Measurements from ENCODE around the gene NOX3.
"Not testable (repeated sequence)": the region's sequence is repeated elsewhere in the genome, so short reads cannot be mapped to it uniquely, and the experiment has no call there.

The NOX3 gene

GRCh38 chr6:155481215-155481614 is 25.6 kb upstream of the NOX3 start:
- no peaks in the 10 kb centered on the region for H4K20me1 ChIP-seq (ENCODE audit: insufficient read depth)
- no peaks in the 10 kb centered on the region for H3K79me2 ChIP-seq (ENCODE audit: insufficient read depth, low read depth)
- TF ChIP-seq, protein P1, sequence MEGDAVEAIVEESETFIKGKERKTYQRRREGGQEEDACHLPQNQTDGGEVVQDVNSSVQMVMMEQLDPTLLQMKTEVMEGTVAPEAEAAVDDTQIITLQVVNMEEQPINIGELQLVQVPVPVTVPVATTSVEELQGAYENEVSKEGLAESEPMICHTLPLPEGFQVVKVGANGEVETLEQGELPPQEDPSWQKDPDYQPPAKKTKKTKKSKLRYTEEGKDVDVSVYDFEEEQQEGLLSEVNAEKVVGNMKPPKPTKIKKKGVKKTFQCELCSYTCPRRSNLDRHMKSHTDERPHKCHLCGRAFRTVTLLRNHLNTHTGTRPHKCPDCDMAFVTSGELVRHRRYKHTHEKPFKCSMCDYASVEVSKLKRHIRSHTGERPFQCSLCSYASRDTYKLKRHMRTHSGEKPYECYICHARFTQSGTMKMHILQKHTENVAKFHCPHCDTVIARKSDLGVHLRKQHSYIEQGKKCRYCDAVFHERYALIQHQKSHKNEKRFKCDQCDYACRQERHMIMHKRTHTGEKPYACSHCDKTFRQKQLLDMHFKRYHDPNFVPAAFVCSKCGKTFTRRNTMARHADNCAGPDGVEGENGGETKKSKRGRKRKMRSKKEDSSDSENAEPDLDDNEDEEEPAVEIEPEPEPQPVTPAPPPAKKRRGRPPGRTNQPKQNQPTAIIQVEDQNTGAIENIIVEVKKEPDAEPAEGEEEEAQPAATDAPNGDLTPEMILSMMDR (conservative IDR thresholded peaks at IDR 0.05; ENCODE audit: low read depth, low read length), result no peak
- H3K4me2 ChIP-seq, result no peak overlapping the region
- no peak overlapping the region for H3K9ac ChIP-seq
- H3K4me3 ChIP-seq (IDR thresholded peaks at IDR 0.05; ENCODE audit: insufficient read depth, low read depth, low read length), result no peak overlapping the region
- H3K27me3 ChIP-seq (ENCODE audit: insufficient read depth, low read depth), result no peaks in the 10 kb centered on the region
- H3K4me1 ChIP-seq (ENCODE audit: low read depth, poor library complexity, severe bottlenecking), result no peaks in the 10 kb centered on the region
- H3K27ac ChIP-seq, result no peak overlapping the region
- H3K36me3 ChIP-seq (ENCODE audit: insufficient read depth), result no peaks in the 10 kb centered on the region
- H2AFZ ChIP-seq (ENCODE audit: low read depth), result no peak overlapping the region

GRCh38 chr6:155473741-155474140 is 18.1 kb upstream of the NOX3 start:
- Histone ChIP-seq H2AFZ (ENCODE audit: low read depth) (no peak overlapping the region), H3K79me2 (ENCODE audit: insufficient read depth, low read depth) (no peaks in the 10 kb centered on the region), H4K20me1 (ENCODE audit: insufficient read depth) (no peaks in the 10 kb centered on the region; the same call in 1 of the 2 replicates), H3K27me3 (ENCODE audit: insufficient read depth, low read depth) (no peaks in the 10 kb centered on the region), H3K4me3 (IDR thresholded peaks at IDR 0.05; ENCODE audit: insufficient read depth, low read depth, low read length) (no peak overlapping the region), H3K4me2 (no peak overlapping the region), H3K36me3 (ENCODE audit: insufficient read depth) (no peaks in the 10 kb centered on the region), H3K27ac (no peak overlapping the region), H3K4me1 (ENCODE audit: low read depth, poor library complexity, severe bottlenecking) (no peaks in the 10 kb centered on the region), H3K9ac (no peak overlapping the region)
- TF ChIP-seq, protein P1 (conservative IDR thresholded peaks at IDR 0.05; ENCODE audit: low read depth, low read length), result no peak

DNA sequence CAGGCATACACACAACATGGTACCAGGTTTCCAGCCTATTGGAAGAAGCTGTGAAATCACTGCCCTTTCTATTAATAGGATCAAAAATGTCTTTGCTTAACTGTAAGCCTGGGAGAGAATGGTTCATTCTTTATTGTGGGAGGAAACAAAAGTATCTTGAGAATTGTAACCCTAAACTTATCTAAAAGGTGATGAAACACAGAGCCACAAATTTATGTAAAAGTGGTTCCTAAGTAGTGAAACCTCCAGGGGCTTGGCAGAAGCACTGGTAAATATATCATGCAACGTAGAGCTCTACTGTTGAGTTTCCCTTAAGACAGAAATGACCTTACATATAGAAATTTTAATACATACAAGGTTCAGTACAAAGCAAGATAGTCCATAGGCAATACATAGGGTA is 17.2 kb upstream of the NOX3 start:
- Histone ChIP-seq H3K27me3 (ENCODE audit: insufficient read depth, low read depth) (no peaks in the 10 kb centered on the region), H3K4me3 (IDR thresholded peaks at IDR 0.05; ENCODE audit: insufficient read depth, low read depth, low read length) (no peak overlapping the region), H3K4me1 (ENCODE audit: low read depth, poor library complexity, severe bottlenecking) (no peaks in the 10 kb centered on the region), H3K27ac (no peak overlapping the region), H3K4me2 (no peak overlapping the region), H4K20me1 (ENCODE audit: insufficient read depth) (no peaks in the 10 kb centered on the region; the same call in 1 of the 2 replicates), H2AFZ (ENCODE audit: low read depth) (no peak overlapping the region), H3K79me2 (ENCODE audit: insufficient read depth, low read depth) (no peaks in the 10 kb centered on the region), H3K9ac (no peak overlapping the region), H3K36me3 (ENCODE audit: insufficient read depth) (no peaks in the 10 kb centered on the region)
- TF ChIP-seq, protein P1 (conservative IDR thresholded peaks at IDR 0.05; ENCODE audit: low read depth, low read length), result no peak

- not testable (repeated sequence) for H4K20me1 ChIP-seq (ENCODE audit: insufficient read depth); H3K36me3 ChIP-seq (ENCODE audit: insufficient read depth); H3K79me2 ChIP-seq (ENCODE audit: insufficient read depth, low read depth); H3K9ac ChIP-seq; H3K4me3 ChIP-seq (IDR thresholded peaks at IDR 0.05; ENCODE audit: insufficient read depth, low read depth, low read length); H2AFZ ChIP-seq (ENCODE audit: low read depth); H3K4me2 ChIP-seq; H3K27ac ChIP-seq; H3K27me3 ChIP-seq (ENCODE audit: insufficient read depth, low read depth); H3K4me1 ChIP-seq (ENCODE audit: low read depth, poor library complexity, severe bottlenecking)
These were observed 15.5 kb upstream of the NOX3 start for GRCh38 chr6:155470979-155471616.

DNA sequence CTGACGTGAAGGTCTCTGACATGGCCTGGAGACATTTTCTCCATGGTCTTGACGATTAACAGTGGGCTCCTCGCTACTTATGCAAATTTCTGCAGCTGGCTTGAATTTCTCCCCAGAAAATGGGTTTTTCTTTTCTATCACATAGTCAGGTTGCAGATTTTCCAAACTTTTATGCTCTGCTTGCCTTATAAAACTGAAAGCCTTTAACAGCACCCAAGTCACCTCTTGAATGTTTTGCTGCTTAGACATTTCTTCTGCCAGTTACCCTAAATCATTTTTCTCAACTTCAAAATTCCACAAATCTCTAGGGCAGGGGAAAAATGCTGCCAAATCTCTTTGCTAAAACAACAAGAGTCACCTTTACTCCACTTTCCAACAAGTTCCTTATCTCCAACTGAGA is 12.9 kb upstream of the NOX3 start:
- not testable (repeated sequence) for H3K27me3 ChIP-seq (ENCODE audit: insufficient read depth, low read depth); H3K9ac ChIP-seq; H3K4me1 ChIP-seq (ENCODE audit: low read depth, poor library complexity, severe bottlenecking); H3K27ac ChIP-seq; H4K20me1 ChIP-seq (ENCODE audit: insufficient read depth); H3K36me3 ChIP-seq (ENCODE audit: insufficient read depth); H2AFZ ChIP-seq (ENCODE audit: low read depth); H3K79me2 ChIP-seq (ENCODE audit: insufficient read depth, low read depth); H3K4me2 ChIP-seq; H3K4me3 ChIP-seq (IDR thresholded peaks at IDR 0.05; ENCODE audit: insufficient read depth, low read depth, low read length)
